ENCODE results near the gene DAB2IP.
"Not testable (repeated sequence)": the region's sequence is repeated elsewhere in the genome, so short reads cannot be mapped to it uniquely, and the experiment has no call there.

DAB2IP gene

DNA sequence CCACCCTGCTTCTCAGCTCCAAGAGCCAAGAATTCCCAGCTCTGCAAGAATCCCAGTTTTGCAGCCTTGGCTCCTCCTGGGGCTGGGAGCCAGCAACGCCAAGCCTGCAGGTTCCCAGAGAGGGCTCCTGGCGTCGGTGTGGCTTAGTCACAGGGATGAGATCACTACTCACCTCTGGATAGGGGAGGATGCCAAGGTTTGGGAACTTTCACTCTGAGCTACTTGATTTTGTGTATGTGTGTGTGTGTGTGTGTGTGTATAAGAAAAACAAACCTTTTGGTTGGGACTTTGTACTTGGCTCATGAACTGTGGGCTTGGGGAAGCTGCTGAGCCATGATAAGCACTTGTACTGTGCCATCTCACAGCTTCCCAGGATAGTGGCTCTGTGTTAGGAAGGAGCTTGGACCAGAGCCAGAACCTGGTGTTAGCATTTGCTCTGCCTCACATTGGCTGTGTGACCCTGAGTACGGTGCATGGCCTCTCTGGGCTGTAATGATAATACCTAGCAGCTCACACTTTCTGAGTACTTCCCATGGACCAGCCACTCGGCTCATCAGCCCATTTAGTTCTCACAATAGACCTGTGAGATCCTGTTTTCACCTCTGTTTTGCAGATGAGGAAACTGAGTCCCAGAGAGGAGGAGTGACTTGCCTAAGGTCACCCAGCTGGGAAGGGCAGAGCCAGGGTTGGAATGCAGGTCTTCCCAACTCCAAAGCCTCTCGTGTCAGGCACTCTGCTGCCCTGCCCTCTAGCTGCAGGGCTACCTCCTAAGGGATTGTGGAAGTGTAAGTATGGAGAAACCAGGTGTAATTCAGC lies 41.4 kb upstream of the DAB2IP start:
- no peak overlapping the region for H3K4me3 ChIP-seq (replicated peaks; ENCODE audit: low read depth, low read length)
- DNase-seq (ENCODE audit: low read depth) = peak; percentile 60
- TF ChIP-seq, protein P1, sequence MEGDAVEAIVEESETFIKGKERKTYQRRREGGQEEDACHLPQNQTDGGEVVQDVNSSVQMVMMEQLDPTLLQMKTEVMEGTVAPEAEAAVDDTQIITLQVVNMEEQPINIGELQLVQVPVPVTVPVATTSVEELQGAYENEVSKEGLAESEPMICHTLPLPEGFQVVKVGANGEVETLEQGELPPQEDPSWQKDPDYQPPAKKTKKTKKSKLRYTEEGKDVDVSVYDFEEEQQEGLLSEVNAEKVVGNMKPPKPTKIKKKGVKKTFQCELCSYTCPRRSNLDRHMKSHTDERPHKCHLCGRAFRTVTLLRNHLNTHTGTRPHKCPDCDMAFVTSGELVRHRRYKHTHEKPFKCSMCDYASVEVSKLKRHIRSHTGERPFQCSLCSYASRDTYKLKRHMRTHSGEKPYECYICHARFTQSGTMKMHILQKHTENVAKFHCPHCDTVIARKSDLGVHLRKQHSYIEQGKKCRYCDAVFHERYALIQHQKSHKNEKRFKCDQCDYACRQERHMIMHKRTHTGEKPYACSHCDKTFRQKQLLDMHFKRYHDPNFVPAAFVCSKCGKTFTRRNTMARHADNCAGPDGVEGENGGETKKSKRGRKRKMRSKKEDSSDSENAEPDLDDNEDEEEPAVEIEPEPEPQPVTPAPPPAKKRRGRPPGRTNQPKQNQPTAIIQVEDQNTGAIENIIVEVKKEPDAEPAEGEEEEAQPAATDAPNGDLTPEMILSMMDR (IDR thresholded peaks at IDR 0.05; ENCODE audit: low read length, missing control alignments) = peak; percentile 4

DNA sequence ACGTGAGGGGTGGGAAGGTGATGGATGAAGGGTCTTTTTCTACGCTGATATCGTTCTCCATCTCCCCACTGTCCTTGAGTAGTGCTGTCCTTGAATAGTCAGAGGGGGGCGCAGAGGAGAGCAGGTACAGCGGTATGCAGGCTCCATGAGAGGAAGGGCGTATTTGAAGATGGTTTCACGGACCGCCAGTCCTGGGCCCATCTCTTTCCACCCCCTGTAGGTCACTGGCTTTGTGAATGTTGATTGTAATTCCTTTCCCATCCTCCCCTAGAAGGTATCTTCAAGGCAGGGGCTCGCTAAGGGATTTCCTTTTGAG lies 40.8 kb upstream of the DAB2IP start:
- TF ChIP-seq, protein P1 (IDR thresholded peaks at IDR 0.05; ENCODE audit: low read length, missing control alignments) = no peak
- no peak overlapping the region for H3K4me3 ChIP-seq (replicated peaks; ENCODE audit: low read depth, low read length)

DNA sequence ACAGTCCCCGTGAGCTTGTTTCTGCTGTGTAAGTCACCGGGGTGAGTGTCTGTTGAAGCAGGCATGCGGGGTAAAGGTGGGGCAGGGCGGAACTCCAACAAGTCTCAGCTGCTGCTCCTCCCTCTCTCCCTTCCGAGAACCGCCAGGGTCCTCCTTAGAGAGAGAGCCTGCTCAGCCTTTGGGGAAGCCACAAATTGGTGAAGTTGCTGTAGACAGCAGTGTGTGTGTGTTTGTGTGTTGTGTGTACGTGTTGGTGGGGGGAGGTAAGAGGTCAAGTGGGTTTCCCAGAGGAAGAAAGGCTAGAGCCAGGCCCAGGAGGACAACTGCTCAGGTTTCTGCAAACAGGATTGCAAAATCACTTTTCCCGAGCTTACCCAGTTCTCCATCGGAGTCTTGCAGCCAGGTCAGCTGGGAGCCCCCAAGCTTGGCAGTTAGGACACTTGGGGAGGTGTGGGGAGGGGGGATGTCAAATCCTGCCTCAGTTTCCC lies 38.9 kb upstream of the DAB2IP start:
- DNase-seq (ENCODE audit: low read depth) = no peak
- no peak overlapping the region for H3K4me3 ChIP-seq (replicated peaks; ENCODE audit: low read depth, low read length)
- TF ChIP-seq, protein P1 (IDR thresholded peaks at IDR 0.05; ENCODE audit: low read length, missing control alignments) = no peak

More for the DNA sequence above, 40.8 kb upstream of the DAB2IP start:
- DNase-seq (ENCODE audit: low read depth) = no peak

DNA sequence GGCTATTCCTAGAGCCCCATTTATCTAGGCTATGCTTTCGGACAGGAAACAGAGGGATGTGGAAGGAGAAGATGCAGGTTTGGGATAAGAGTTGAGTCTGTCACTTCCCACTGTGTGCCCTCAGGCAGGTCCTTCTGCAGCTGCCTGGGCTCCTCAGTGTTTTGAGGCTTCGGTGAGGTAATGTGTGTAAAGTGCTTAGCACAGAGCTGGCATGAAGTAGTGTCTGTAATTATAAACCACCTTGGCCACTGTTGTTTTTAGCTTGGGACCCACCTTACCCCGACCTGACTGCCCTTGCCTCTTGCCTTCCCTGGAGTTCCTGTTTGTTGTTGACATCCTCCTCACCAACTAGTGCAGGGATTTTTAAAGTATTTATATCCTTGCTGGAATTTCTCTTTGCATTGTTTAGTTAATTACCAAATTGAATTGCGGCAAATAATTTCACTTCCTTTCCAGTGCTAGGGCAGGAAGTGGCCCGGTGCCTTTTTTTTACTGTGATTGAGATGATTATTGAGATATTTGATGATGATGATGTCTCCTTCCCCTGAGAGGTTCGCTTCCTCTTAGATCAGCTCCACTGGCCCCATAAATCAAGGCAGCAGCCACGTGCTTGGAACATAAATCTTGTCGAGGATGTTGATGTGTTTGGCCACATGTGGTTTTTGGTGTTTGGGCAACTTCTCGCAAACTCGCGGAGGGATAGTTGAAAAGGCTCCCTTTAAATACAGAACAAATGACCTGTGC lies 38.3 kb upstream of the DAB2IP start:
- DNase-seq (ENCODE audit: low read depth) = no peak
- no peak overlapping the region for H3K4me3 ChIP-seq (replicated peaks; ENCODE audit: low read depth, low read length)
- TF ChIP-seq, protein P1 (IDR thresholded peaks at IDR 0.05; ENCODE audit: low read length, missing control alignments) = no peak

DNA sequence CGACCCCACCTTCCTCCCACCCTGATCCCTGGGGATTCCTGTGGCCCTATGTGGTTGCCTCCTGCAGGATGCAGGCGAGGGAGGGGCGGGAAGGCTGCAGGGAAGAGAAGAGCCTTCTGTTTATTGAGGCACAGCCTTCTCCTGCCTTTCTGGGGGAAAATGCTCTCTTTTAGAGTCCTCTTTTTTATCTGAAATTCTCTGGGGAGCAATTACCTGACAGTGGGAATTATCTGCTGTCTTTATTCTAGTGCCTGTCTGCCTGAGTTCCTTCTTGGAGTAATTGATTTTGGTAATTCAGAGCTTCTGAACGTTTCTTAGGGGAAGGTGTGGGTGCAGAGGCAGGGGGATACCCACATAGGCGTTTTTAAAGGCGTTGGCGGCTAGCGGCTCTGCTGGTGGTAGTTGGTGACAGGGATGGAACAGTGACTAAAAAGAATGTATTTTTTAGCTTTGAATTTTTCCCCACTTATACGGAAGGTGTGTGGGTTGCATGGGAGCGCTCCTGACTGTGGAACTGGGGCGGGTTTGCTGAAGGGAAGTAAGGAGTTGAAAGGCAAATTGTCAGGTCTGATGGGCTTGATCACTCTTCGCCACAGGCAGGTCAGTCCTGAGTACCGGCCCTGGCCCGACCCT lies 35.2 kb upstream of the DAB2IP start:
- TF ChIP-seq, protein P1 (IDR thresholded peaks at IDR 0.05; ENCODE audit: low read length, missing control alignments) = no peak
- no peak overlapping the region for H3K4me3 ChIP-seq (replicated peaks; ENCODE audit: low read depth, low read length)
- DNase-seq (ENCODE audit: low read depth) = no peak

DNA sequence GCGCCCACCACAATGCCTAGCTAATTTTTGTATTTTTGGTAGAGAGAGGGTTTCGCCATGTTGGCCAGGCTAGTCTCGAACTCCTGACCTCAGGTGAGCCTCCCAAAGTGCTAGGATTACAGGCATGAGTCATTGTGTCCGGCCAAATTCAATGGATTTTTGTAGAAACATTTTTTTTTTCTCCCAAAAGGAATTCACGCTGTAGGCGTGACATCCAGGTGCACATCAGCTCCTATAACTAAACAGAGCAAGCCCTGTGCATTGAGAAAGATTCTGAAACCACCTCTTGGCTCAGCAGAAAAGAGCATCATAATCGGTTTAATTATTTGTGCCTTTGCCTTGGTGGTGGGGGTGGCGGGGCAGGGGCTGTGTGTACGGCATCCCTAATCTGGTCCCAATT lies 32.9 kb upstream of the DAB2IP start:
- TF ChIP-seq, protein P1 (IDR thresholded peaks at IDR 0.05; ENCODE audit: low read length, missing control alignments) = no peak
- DNase-seq (ENCODE audit: low read depth) = no peak
- no peak overlapping the region for H3K4me3 ChIP-seq (replicated peaks; ENCODE audit: low read depth, low read length)

DNA sequence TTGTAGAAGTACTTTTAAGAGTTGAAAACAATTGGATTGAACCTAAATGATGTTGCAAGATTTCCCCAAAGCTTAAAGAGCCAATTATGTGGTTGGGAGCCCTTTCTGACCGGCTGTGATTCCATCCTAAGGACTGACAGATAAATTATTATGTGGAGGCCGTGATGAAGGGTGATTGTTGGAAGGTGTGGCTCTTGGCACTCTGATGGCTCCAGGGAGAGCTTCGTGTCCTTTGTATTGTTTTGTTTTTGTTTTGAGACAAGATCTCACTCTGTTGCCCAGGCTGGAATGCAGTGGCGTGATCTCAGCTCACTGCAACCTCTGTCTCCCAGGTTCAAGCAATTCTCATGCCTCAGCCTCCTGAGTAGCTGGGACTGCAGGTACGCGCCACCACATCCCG lies 32.5 kb upstream of the DAB2IP start:
- H3K4me3 ChIP-seq (replicated peaks; ENCODE audit: low read depth, low read length); DNase-seq (ENCODE audit: low read depth): not testable (repeated sequence)

All from fibroblast of pulmonary artery (primary cell).